M059J (cell line): ENCODE data around the gene PHACTR1. TPM values are rescaled to one million over a fixed set of nuclear protein-coding genes. Genes with fewer than 3 reads are reported as not detected.
"Not testable (repeated sequence)": the region's sequence is repeated elsewhere in the genome, so short reads cannot be mapped to it uniquely, and the experiment has no call there.

Experiments used
- DNase-seq: peaks from one replicate; pipeline ENCODE4 v3.0.0-alpha.2; 2012; ENCODE audit warnings: low read depth
- total RNA-seq: library from RNA; depleted of rRNA; stranded (reverse); fragments of >200 nt; shearing (Covaris generic); gene quantifications from 2 replicates; pipeline ENCODE4 v1.2.3, GENCODE V29; 2014

Gene PHACTR1
- total RNA-seq, 1 experiment from 2014 or later: 1.2 TPM

GRCh38 chr6:13147782-13148181, 431.2 kb downstream of the PHACTR1 start:
- no peak for DNase-seq

- DNase-seq: no peak
Observed at GRCh38 chr6:13152764-13153163, 436.2 kb downstream of the PHACTR1 start.

- DNase-seq: peak; percentile 56
Observed at GRCh38 chr6:13156381-13156780, 439.8 kb downstream of the PHACTR1 start.

- DNase-seq: no peak
Observed at GRCh38 chr6:13157293-13157692, 440.7 kb downstream of the PHACTR1 start.

GRCh38 chr6:13159300-13159699, 442.7 kb downstream of the PHACTR1 start:
- DNase-seq: peak; percentile 43

- not testable (repeated sequence) for DNase-seq
Observed at GRCh38 chr6:13159822-13160221, 443.3 kb downstream of the PHACTR1 start.

- DNase-seq: no peak
Observed at GRCh38 chr6:13163161-13163944, 446.8 kb downstream of the PHACTR1 start.

GRCh38 chr6:13164291-13164690, 447.7 kb downstream of the PHACTR1 start:
- no peak for DNase-seq

- peak; percentile 42 for DNase-seq
Observed at GRCh38 chr6:13165502-13166172, 449.1 kb downstream of the PHACTR1 start.

- no peak for DNase-seq
Observed at GRCh38 chr6:13166269-13166668, 449.7 kb downstream of the PHACTR1 start.

- no peak for DNase-seq
Observed at GRCh38 chr6:13166916-13167315, 450.3 kb downstream of the PHACTR1 start.

GRCh38 chr6:13172291-13172690, 455.7 kb downstream of the PHACTR1 start:
- no peak for DNase-seq

- DNase-seq: no peak
Observed at GRCh38 chr6:13175087-13175486, 458.5 kb downstream of the PHACTR1 start.

GRCh38 chr6:13175759-13176158, 459.2 kb downstream of the PHACTR1 start:
- no peak for DNase-seq

GRCh38 chr6:13177664-13178063, 461.1 kb downstream of the PHACTR1 start:
- DNase-seq: no peak

- DNase-seq: no peak
Observed at GRCh38 chr6:13178107-13178506, 461.5 kb downstream of the PHACTR1 start.

- DNase-seq: no peak
Observed at GRCh38 chr6:13180538-13180937, 464.0 kb downstream of the PHACTR1 start.

- DNase-seq: no peak
Observed at GRCh38 chr6:13181393-13181792, 464.8 kb downstream of the PHACTR1 start.

GRCh38 chr6:13183415-13184088, 467.0 kb downstream of the PHACTR1 start:
- peak; percentile 18 for DNase-seq

GRCh38 chr6:13184089-13184468, 467.5 kb downstream of the PHACTR1 start:
- no peak for DNase-seq

GRCh38 chr6:13184547-13184946, 468.0 kb downstream of the PHACTR1 start:
- no peak for DNase-seq

- DNase-seq: no peak
Observed at GRCh38 chr6:13186861-13187260, 470.3 kb downstream of the PHACTR1 start.

GRCh38 chr6:13187692-13188091, 471.1 kb downstream of the PHACTR1 start:
- no peak for DNase-seq
